A549 (cell line): ENCODE data around the gene PTH.
A peak's percentile ranks its signal among the peaks of the same experiment; 100 is the strongest.

ENCODE experiments used
- CTCF ChIP-seq: fragments of >200 bp; sonication (Bioruptor Twin); formaldehyde crosslinking; IDR thresholded peaks from 3 replicates; pipeline ENCODE4 v1.5.1; 2016
- EP300 ChIP-seq, 2 experiments: fragments of >200 bp; sonication (Bioruptor Twin); formaldehyde crosslinking; IDR thresholded peaks; 2 replicates in 1 of 2; 3 replicates in 1 of 2; pipeline ENCODE4 v1.6.1; 2016 to 2017
- HES2 ChIP-seq: fragments of >200 bp; sonication (Bioruptor Twin); formaldehyde crosslinking; IDR thresholded peaks from 2 replicates; pipeline ENCODE4 v1.6.1; 2016
- MAFK ChIP-seq: fragments of 450-650 bp; IDR thresholded peaks from 2 replicates; pipeline ENCODE4 v1.6.1; 2014; ENCODE audit not compliant: partially characterized antibody
- REST ChIP-seq: fragments of 200-600 bp; sonication (generic); IDR thresholded peaks from 2 replicates; pipeline ENCODE4 v1.6.1; 2016; ENCODE audit warnings: antibody characterized with exemption, mild to moderate bottlenecking, moderate library complexity

- no peak for TF ChIP-seq CTCF
- no peak for TF ChIP-seq HES2
- no peak for TF ChIP-seq REST
- TF ChIP-seq MAFK: peak; percentile 52
- TF ChIP-seq EP300 (IDR thresholded peaks at IDR 0.05): no peak
Measured at GRCh38 chr11:13446444-13446843, 49.4 kb downstream of the PTH start.
